Ramos (cell line): ENCODE data around the gene AP3B1.

ENCODE experiments used
- in situ Hi-C: fragments of 300-500 bp; cut with MboI; formaldehyde crosslinking; loops from one replicate; pipeline ENCODE4 v1.14.3; 2022; ENCODE audit warnings: low sequenced_read_pairs; ENCODE audit not compliant: unreplicated experiment

AP3B1 gene

GRCh38 chr5:78294248-78295034 is at the start of gene AP3B1:
Gene AP3B1 (minus strand): TSS chr5:78294698. CDS start chr5:78294579, 119 bp downstream.
- in situ Hi-C loops, result no loop called here

GRCh38 chr5:78341440-78341839 is 46.9 kb upstream of the AP3B1 start:
- in situ Hi-C loops, result no loop called here

GRCh38 chr5:78339617-78340436 is 45.3 kb upstream of the AP3B1 start:
- in situ Hi-C loops, result no loop called here

GRCh38 chr5:78336698-78337097 is 42.2 kb upstream of the AP3B1 start:
- in situ Hi-C loops, result no loop called here

- in situ Hi-C loops, result no loop called here
These were observed 41.5 kb upstream of the AP3B1 start for GRCh38 chr5:78335976-78336375.

- in situ Hi-C loops, result no loop called here
These were observed 40.3 kb upstream of the AP3B1 start for GRCh38 chr5:78334811-78335210.

GRCh38 chr5:78331523-78332080 is 37.1 kb upstream of the AP3B1 start:
- in situ Hi-C loops, result no loop called here

GRCh38 chr5:78328585-78329173 is 34.2 kb upstream of the AP3B1 start:
- in situ Hi-C loops, result no loop called here

- in situ Hi-C loops, result no loop called here
These were observed 33.4 kb upstream of the AP3B1 start for GRCh38 chr5:78327761-78328510.

GRCh38 chr5:78326930-78327329 is 32.4 kb upstream of the AP3B1 start:
- in situ Hi-C loops, result no loop called here

- in situ Hi-C loops, result no loop called here
These were observed 28.7 kb upstream of the AP3B1 start for GRCh38 chr5:78323241-78323640.

- in situ Hi-C loops, result no loop called here
These were observed 25.9 kb upstream of the AP3B1 start for GRCh38 chr5:78320401-78320800.

GRCh38 chr5:78318337-78318736 is 23.8 kb upstream of the AP3B1 start:
- in situ Hi-C loops, result no loop called here

GRCh38 chr5:78317515-78317914 is 23.0 kb upstream of the AP3B1 start:
- in situ Hi-C loops, result no loop called here

GRCh38 chr5:78308703-78309102 is 14.2 kb upstream of the AP3B1 start:
- in situ Hi-C loops, result no loop called here

GRCh38 chr5:78300464-78301045 is 6.1 kb upstream of the AP3B1 start:
- in situ Hi-C loops, result no loop called here

GRCh38 chr5:78295035-78295961 is 800 bp upstream of the AP3B1 start:
- in situ Hi-C loops, result no loop called here

GRCh38 chr5:78293851-78294247 is 649 bp downstream of the AP3B1 start:
- in situ Hi-C loops, result no loop called here

GRCh38 chr5:78291687-78292086 is 2.8 kb downstream of the AP3B1 start:
- in situ Hi-C loops, result no loop called here
